Kidney epithelial cell (primary cell): Measurements from ENCODE around the gene SLIT1. TPM values are rescaled to one million over a fixed set of nuclear protein-coding genes. Genes with fewer than 3 reads are reported as not detected.

Experiments
- DNase-seq: peaks from one replicate; pipeline ENCODE4 v3.0.0-alpha.2; 2010; ENCODE audit warnings: low read depth
- H3K27me3 ChIP-seq: 2 replicates; pipeline ENCODE4 v1.6.0; 2011; ENCODE audit warnings: low read length; ENCODE audit not compliant: control insufficient read depth, insufficient read depth
- H3K36me3 ChIP-seq: 2 replicates; pipeline ENCODE4 v1.5.1; 2011; ENCODE audit warnings: low read length; ENCODE audit not compliant: control insufficient read depth, insufficient read depth
- H3K4me3 ChIP-seq: 2 replicates; pipeline ENCODE4 v1.5.1; 2011; ENCODE audit warnings: low read depth, mild to moderate bottlenecking, control low read depth, low read length
- CTCF ChIP-seq: IDR thresholded peaks from 2 replicates; pipeline ENCODE4 v1.5.1; 2011; ENCODE audit warnings: mild to moderate bottlenecking, moderate library complexity, low read length, control low read depth, inconsistent platforms; ENCODE audit not compliant: insufficient read depth, poor library complexity, severe bottlenecking
- total RNA-seq: library from RNA; depleted of rRNA; stranded (reverse); fragments of >200 nt; gene quantifications from 2 replicates; pipeline ENCODE4 v1.2.3, GENCODE V29; 2015

SLIT1 gene
- total RNA-seq, 1 donor from 2014 or later: 0.17 TPM

- no peak for DNase-seq
- peaks cover 11% of the 10 kb centered on the region for H3K27me3 ChIP-seq
- H3K36me3 ChIP-seq: no peaks in the 10 kb centered on the region
- no peak for TF ChIP-seq CTCF
- H3K4me3 ChIP-seq: no peak overlapping the region
Observed at GRCh38 chr10:97042716-97043562, 142.8 kb downstream of the SLIT1 start.

GRCh38 chr10:97042081-97042480 lies 143.7 kb downstream of the SLIT1 start:
- Histone ChIP-seq H3K4me3 (no peak overlapping the region), H3K36me3 (no peaks in the 10 kb centered on the region), H3K27me3 (peaks cover 12% of the 10 kb centered on the region)
- no peak for TF ChIP-seq CTCF
- no peak for DNase-seq

GRCh38 chr10:97040706-97041105 lies 145.1 kb downstream of the SLIT1 start:
- H3K27me3 ChIP-seq: peaks cover 10% of the 10 kb centered on the region
- no peak for DNase-seq
- H3K36me3 ChIP-seq: no peaks in the 10 kb centered on the region
- TF ChIP-seq CTCF: no peak
- no peak overlapping the region for H3K4me3 ChIP-seq

- TF ChIP-seq CTCF: no peak
- no peak for DNase-seq
- H3K4me3 ChIP-seq: no peak overlapping the region
- peaks cover 10% of the 10 kb centered on the region for H3K27me3 ChIP-seq
- no peaks in the 10 kb centered on the region for H3K36me3 ChIP-seq
Observed at GRCh38 chr10:97040248-97040584, 145.5 kb downstream of the SLIT1 start.

GRCh38 chr10:97039538-97040247 lies 146.1 kb downstream of the SLIT1 start:
- Histone ChIP-seq H3K27me3 (peaks cover 10% of the 10 kb centered on the region), H3K36me3 (no peaks in the 10 kb centered on the region), H3K4me3 (no peak overlapping the region)
- no peak for TF ChIP-seq CTCF
- DNase-seq: no peak
